ENCODE data around the gene SACM1L.

Gene SACM1L, protein sequence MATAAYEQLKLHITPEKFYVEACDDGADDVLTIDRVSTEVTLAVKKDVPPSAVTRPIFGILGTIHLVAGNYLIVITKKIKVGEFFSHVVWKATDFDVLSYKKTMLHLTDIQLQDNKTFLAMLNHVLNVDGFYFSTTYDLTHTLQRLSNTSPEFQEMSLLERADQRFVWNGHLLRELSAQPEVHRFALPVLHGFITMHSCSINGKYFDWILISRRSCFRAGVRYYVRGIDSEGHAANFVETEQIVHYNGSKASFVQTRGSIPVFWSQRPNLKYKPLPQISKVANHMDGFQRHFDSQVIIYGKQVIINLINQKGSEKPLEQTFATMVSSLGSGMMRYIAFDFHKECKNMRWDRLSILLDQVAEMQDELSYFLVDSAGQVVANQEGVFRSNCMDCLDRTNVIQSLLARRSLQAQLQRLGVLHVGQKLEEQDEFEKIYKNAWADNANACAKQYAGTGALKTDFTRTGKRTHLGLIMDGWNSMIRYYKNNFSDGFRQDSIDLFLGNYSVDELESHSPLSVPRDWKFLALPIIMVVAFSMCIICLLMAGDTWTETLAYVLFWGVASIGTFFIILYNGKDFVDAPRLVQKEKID
- total RNA-seq = 92.9 to 129 reads per million in 2 donors

GRCh38 chr3:45688882-45689786, at the start of gene SACM1L:
Gene SACM1L, plus strand, starts transcription at chr3:45689396. Its CDS starts 70 bp downstream, at chr3:45689466.
- DNase-seq = peak; percentile 91

GRCh38 chr3:45640091-45640507, 49.1 kb upstream of the SACM1L start:
- DNase-seq = no peak

GRCh38 chr3:45640724-45641361, 48.4 kb upstream of the SACM1L start:
- DNase-seq = no peak

DNA sequence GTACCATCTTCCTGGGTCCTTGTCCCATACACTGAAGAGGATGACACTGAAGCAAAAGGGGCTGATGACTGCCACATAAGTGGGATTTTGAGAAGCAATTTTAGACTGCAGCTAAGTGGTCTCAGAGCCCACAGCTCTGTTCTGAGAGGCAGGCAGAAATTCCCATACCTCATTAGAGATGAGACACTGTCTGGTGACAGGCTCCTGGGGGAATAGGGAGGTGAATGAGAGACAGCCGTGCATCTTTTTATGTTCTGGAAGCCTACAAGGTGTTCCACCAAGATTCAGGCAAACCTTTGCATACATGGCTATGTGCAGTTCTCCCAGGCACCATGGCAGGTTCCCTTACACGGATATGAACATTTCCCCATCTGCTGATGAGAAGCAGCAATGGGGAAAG, 47.4 kb upstream of the SACM1L start:
- DNase-seq = no peak

- no peak for DNase-seq
Observed at GRCh38 chr3:45642731-45643152, 46.5 kb upstream of the SACM1L start.

DNA sequence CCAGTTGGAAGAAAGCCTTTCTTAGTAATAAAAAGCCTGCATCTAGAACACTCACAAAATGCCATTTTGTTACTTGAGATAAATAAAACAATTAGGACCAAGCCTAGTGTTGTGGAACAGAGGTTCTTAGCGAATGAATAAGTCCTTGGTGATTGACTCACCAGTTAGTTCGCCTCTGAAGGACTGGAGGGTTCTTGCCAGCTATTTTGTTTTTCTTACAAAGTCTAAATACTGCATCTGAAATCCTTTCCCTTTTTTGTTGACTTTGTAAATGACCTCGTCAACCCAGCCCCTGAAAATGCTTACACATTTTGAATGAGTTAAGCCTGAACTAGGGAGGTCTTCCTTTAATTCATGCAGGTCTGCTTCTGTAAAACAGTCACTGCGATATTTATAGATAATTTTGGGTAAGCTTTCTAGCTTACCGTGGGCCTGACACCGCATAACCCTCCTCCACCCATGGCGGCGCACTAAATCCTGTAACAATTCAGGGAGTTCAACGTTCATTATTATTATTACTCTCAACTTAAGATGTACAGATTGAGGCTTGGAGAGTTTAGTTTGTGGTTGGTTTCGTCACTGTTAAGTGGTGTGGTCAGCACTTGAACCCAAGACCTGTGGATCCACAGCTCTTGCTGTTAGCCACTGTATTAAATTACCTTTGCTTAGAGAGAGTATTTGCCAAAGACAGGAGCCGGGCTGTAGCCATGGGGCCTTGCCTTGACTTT, 45.0 kb upstream of the SACM1L start:
- no peak for DNase-seq

GRCh38 chr3:45644791-45645201, 44.4 kb upstream of the SACM1L start:
- no peak for DNase-seq

GRCh38 chr3:45646051-45646585, 43.1 kb upstream of the SACM1L start:
- DNase-seq = no peak

- DNase-seq = no peak
Observed at GRCh38 chr3:45647148-45647619, 42.0 kb upstream of the SACM1L start.

- DNase-seq = no peak
Observed at GRCh38 chr3:45653205-45653604, 36.0 kb upstream of the SACM1L start.

GRCh38 chr3:45654397-45654944, 34.7 kb upstream of the SACM1L start:
- no peak for DNase-seq

DNA sequence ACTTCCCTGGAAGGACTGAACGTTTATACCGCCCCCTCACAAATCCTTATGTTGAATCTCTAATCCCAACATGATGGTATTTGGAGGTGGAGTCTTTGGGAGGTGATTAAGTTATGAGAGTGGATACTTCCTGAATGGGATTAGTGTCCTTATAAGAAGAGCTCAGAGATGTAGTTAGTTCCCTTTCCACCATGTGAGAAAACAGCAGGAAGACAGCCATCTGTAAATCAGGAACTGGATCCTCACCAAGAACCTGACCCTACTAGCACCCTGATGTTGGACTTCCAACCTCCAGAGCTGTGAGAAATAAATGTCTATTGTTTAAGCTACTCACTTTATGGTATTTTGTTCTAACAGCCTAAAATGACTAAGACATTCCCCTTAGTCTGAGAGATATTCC, 33.3 kb upstream of the SACM1L start:
- no peak for DNase-seq

- peak; percentile 77 for DNase-seq
Observed at GRCh38 chr3:45656575-45657363, 32.4 kb upstream of the SACM1L start.

- no peak for DNase-seq
Observed at GRCh38 chr3:45657853-45658252, 31.3 kb upstream of the SACM1L start.

GRCh38 chr3:45659661-45660566, 29.3 kb upstream of the SACM1L start:
- DNase-seq = peak; percentile 41

- no peak for DNase-seq
Observed at GRCh38 chr3:45660567-45660901, 28.7 kb upstream of the SACM1L start.

- DNase-seq = peak; percentile 46
Observed at GRCh38 chr3:45664578-45664977, 24.6 kb upstream of the SACM1L start.

GRCh38 chr3:45665101-45665572, 24.1 kb upstream of the SACM1L start:
- peak; percentile 36 for DNase-seq

- no peak for DNase-seq
Observed at GRCh38 chr3:45666757-45667431, 22.3 kb upstream of the SACM1L start.
